Measurements from ENCODE around the gene PTTG1.

Gene PTTG1

GRCh38 chr5:160445751-160446150 is 24.1 kb downstream of the PTTG1 start:
- no peaks in the 10 kb centered on the region for H3K9me3 ChIP-seq (ENCODE audit: insufficient read depth, low read depth, low read length)
- no peak overlapping the region for H2AFZ ChIP-seq (ENCODE audit: insufficient read depth, low read length, poor library complexity)
- H3K79me1 ChIP-seq (ENCODE audit: low read length), result no peaks in the 10 kb centered on the region
- H2AK5ac ChIP-seq (ENCODE audit: low read length), result no peak overlapping the region
- H3K18ac ChIP-seq (ENCODE audit: low read length), result no peak overlapping the region
- no peak overlapping the region for H4K91ac ChIP-seq (ENCODE audit: low read depth, low read length)
- H3K27me3 ChIP-seq (ENCODE audit: insufficient read depth, low read length), result no peaks in the 10 kb centered on the region
- no peak overlapping the region for H4K8ac ChIP-seq (ENCODE audit: low read depth, low read length)
- no peaks in the 10 kb centered on the region for H3K4me1 ChIP-seq (ENCODE audit: control insufficient read depth in 1 of 2, insufficient read depth in 2 of 2, low read length in 2 of 2)
- no peaks in the 10 kb centered on the region for H3K36me3 ChIP-seq (ENCODE audit: control insufficient read depth in 1 of 2, insufficient read depth in 2 of 2, low read length in 2 of 2)
- no peak overlapping the region for H2BK120ac ChIP-seq (ENCODE audit: insufficient read depth, low read length, poor library complexity)
- H3K23ac ChIP-seq (ENCODE audit: low read length), result no peak overlapping the region
- no peak overlapping the region for H3K9ac ChIP-seq (ENCODE audit: low read length)
- no peak overlapping the region for H3K4me3 ChIP-seq (ENCODE audit: low read depth, low read length)
- DNase-seq, result no peak
- no peak overlapping the region for H3K4ac ChIP-seq (ENCODE audit: low read depth, low read length)
- no peak overlapping the region for H2BK12ac ChIP-seq (ENCODE audit: low read length)
- H3K27ac ChIP-seq (ENCODE audit: low read depth, low read length), result no peak overlapping the region
- H2BK5ac ChIP-seq (ENCODE audit: low read depth, low read length, poor library complexity), result no peak overlapping the region
- no peak overlapping the region for H4K12ac ChIP-seq (ENCODE audit: low read depth, low read length)
- no peaks in the 10 kb centered on the region for H3K79me2 ChIP-seq (ENCODE audit: control insufficient read depth, insufficient read depth, low read length, poor library complexity)
- H3K4me2 ChIP-seq (ENCODE audit: low read length), result no peak overlapping the region
- no peak overlapping the region for H3K14ac ChIP-seq (ENCODE audit: low read length)

GRCh38 chr5:160448886-160449285 is 27.2 kb downstream of the PTTG1 start:
- no peak overlapping the region for H3K4me2 ChIP-seq (ENCODE audit: low read length)
- H2AK5ac ChIP-seq (ENCODE audit: low read length), result no peak overlapping the region
- H3K9me3 ChIP-seq (ENCODE audit: insufficient read depth, low read depth, low read length), result no peaks in the 10 kb centered on the region
- no peak overlapping the region for H4K91ac ChIP-seq (ENCODE audit: low read depth, low read length)
- no peak for DNase-seq
- no peak overlapping the region for H2BK120ac ChIP-seq (ENCODE audit: insufficient read depth, low read length, poor library complexity)
- H2BK12ac ChIP-seq (ENCODE audit: low read length), result no peak overlapping the region
- H3K18ac ChIP-seq (ENCODE audit: low read length), result no peak overlapping the region
- H3K9ac ChIP-seq (ENCODE audit: low read length), result no peak overlapping the region
- WGBS (ENCODE audit: extremely low coverage, insufficient coverage, insufficient read length), result no CpG with 5 or more reads among the region's 1 CpG
- H4K8ac ChIP-seq (ENCODE audit: low read depth, low read length), result no peak overlapping the region
- H3K27me3 ChIP-seq (ENCODE audit: insufficient read depth, low read length), result no peaks in the 10 kb centered on the region
- H2BK5ac ChIP-seq (ENCODE audit: low read depth, low read length, poor library complexity), result no peak overlapping the region
- H2AFZ ChIP-seq (ENCODE audit: insufficient read depth, low read length, poor library complexity), result no peak overlapping the region
- H3K79me1 ChIP-seq (ENCODE audit: low read length), result no peaks in the 10 kb centered on the region
- no peak overlapping the region for H3K14ac ChIP-seq (ENCODE audit: low read length)
- no peaks in the 10 kb centered on the region for H3K79me2 ChIP-seq (ENCODE audit: control insufficient read depth, insufficient read depth, low read length, poor library complexity)
- H3K4me3 ChIP-seq (ENCODE audit: low read depth, low read length), result no peak overlapping the region
- H3K36me3 ChIP-seq (ENCODE audit: control insufficient read depth in 1 of 2, insufficient read depth in 2 of 2, low read length in 2 of 2), result no peaks in the 10 kb centered on the region
- no peak overlapping the region for H4K12ac ChIP-seq (ENCODE audit: low read depth, low read length)
- H3K27ac ChIP-seq (ENCODE audit: low read depth, low read length), result no peak overlapping the region
- H3K4ac ChIP-seq (ENCODE audit: low read depth, low read length), result no peak overlapping the region
- H3K4me1 ChIP-seq (ENCODE audit: control insufficient read depth in 1 of 2, insufficient read depth in 2 of 2, low read length in 2 of 2), result no peaks in the 10 kb centered on the region
- H3K23ac ChIP-seq (ENCODE audit: low read length), result no peak overlapping the region

GRCh38 chr5:160449458-160449857 is 27.8 kb downstream of the PTTG1 start:
- Histone ChIP-seq H4K12ac (ENCODE audit: low read depth, low read length) (no peak overlapping the region), H3K27me3 (ENCODE audit: insufficient read depth, low read length) (no peaks in the 10 kb centered on the region), H3K4ac (ENCODE audit: low read depth, low read length) (no peak overlapping the region), H4K91ac (ENCODE audit: low read depth, low read length) (no peak overlapping the region), H3K4me2 (ENCODE audit: low read length) (no peak overlapping the region), H3K27ac (ENCODE audit: low read depth, low read length) (no peak overlapping the region), H3K36me3 (ENCODE audit: control insufficient read depth in 1 of 2, insufficient read depth in 2 of 2, low read length in 2 of 2) (no peaks in the 10 kb centered on the region), H3K23ac (ENCODE audit: low read length) (no peak overlapping the region), H3K4me1 (ENCODE audit: control insufficient read depth in 1 of 2, insufficient read depth in 2 of 2, low read length in 2 of 2) (no peaks in the 10 kb centered on the region), H3K9ac (ENCODE audit: low read length) (no peak overlapping the region), H3K9me3 (ENCODE audit: insufficient read depth, low read depth, low read length) (no peaks in the 10 kb centered on the region), H3K14ac (ENCODE audit: low read length) (no peak overlapping the region), H2BK5ac (ENCODE audit: low read depth, low read length, poor library complexity) (no peak overlapping the region), H2BK12ac (ENCODE audit: low read length) (no peak overlapping the region), H4K8ac (ENCODE audit: low read depth, low read length) (no peak overlapping the region), H2BK120ac (ENCODE audit: insufficient read depth, low read length, poor library complexity) (no peak overlapping the region), H3K79me1 (ENCODE audit: low read length) (no peaks in the 10 kb centered on the region), H2AFZ (ENCODE audit: insufficient read depth, low read length, poor library complexity) (no peak overlapping the region), H3K4me3 (ENCODE audit: low read depth, low read length) (no peak overlapping the region), H2AK5ac (ENCODE audit: low read length) (no peak overlapping the region), H3K79me2 (ENCODE audit: control insufficient read depth, insufficient read depth, low read length, poor library complexity) (no peaks in the 10 kb centered on the region), H3K18ac (ENCODE audit: low read length) (no peak overlapping the region)
- no peak for DNase-seq
- no CpG with 5 or more reads among the region's 3 CpGs for WGBS (ENCODE audit: extremely low coverage, insufficient coverage, insufficient read length)

GRCh38 chr5:160450164-160450932 is 28.7 kb downstream of the PTTG1 start:
- no peaks in the 10 kb centered on the region for H3K27me3 ChIP-seq (ENCODE audit: insufficient read depth, low read length)
- no peak overlapping the region for H3K9ac ChIP-seq (ENCODE audit: low read length)
- no peak overlapping the region for H3K4ac ChIP-seq (ENCODE audit: low read depth, low read length)
- H3K9me3 ChIP-seq (ENCODE audit: insufficient read depth, low read depth, low read length), result no peaks in the 10 kb centered on the region
- H2AFZ ChIP-seq (ENCODE audit: insufficient read depth, low read length, poor library complexity), result no peak overlapping the region
- H2BK12ac ChIP-seq (ENCODE audit: low read length), result no peak overlapping the region
- H3K4me3 ChIP-seq (ENCODE audit: low read depth, low read length), result no peak overlapping the region
- no peak overlapping the region for H2BK5ac ChIP-seq (ENCODE audit: low read depth, low read length, poor library complexity)
- no peaks in the 10 kb centered on the region for H3K79me2 ChIP-seq (ENCODE audit: control insufficient read depth, insufficient read depth, low read length, poor library complexity)
- no peak overlapping the region for H3K18ac ChIP-seq (ENCODE audit: low read length)
- no CpG with 5 or more reads among the region's 9 CpGs for WGBS (ENCODE audit: extremely low coverage, insufficient coverage, insufficient read length)
- no peak overlapping the region for H3K14ac ChIP-seq (ENCODE audit: low read length)
- no peaks in the 10 kb centered on the region for H3K36me3 ChIP-seq (ENCODE audit: control insufficient read depth in 1 of 2, insufficient read depth in 2 of 2, low read length in 2 of 2)
- H3K27ac ChIP-seq (ENCODE audit: low read depth, low read length), result no peak overlapping the region
- H3K23ac ChIP-seq (ENCODE audit: low read length), result no peak overlapping the region
- H3K4me1 ChIP-seq (ENCODE audit: control insufficient read depth in 1 of 2, insufficient read depth in 2 of 2, low read length in 2 of 2), result no peaks in the 10 kb centered on the region
- H2BK120ac ChIP-seq (ENCODE audit: insufficient read depth, low read length, poor library complexity), result no peak overlapping the region
- H4K8ac ChIP-seq (ENCODE audit: low read depth, low read length), result no peak overlapping the region
- H4K91ac ChIP-seq (ENCODE audit: low read depth, low read length), result no peak overlapping the region
- no peak overlapping the region for H3K4me2 ChIP-seq (ENCODE audit: low read length)
- no peaks in the 10 kb centered on the region for H3K79me1 ChIP-seq (ENCODE audit: low read length)
- H4K12ac ChIP-seq (ENCODE audit: low read depth, low read length), result no peak overlapping the region
- no peak for DNase-seq
- H2AK5ac ChIP-seq (ENCODE audit: low read length), result no peak overlapping the region
